Heart left ventricle (tissue), 16 donors: ENCODE measurements around the gene EIF1. TPM values are rescaled to one million over a fixed set of nuclear protein-coding genes. Genes with fewer than 3 reads are reported as not detected.

Experiments used
- ATAC-seq, 4 donors: fragments of 200-7000 bp; cut with Tn5 transposase; one replicate each; pipeline ENCODE4 v1.9.1; 2020 to 2022; ENCODE audit warnings: moderate library complexity in 4 of 4, mild to moderate bottlenecking in 3 of 4, moderate number of reproducible peaks in 1 of 4
- DNase-seq, 5 donors: peaks; one replicate each; pipeline ENCODE4 v3.0.0-alpha.2; 2020
- H3K27ac ChIP-seq, 12 donors: fragments of 200-600 bp; sonication (generic) in 4 of 12; one replicate each; pipeline versions ENCODE4 v1.5.0 to v1.8.0; 2016 to 2022; ENCODE audit warnings: mild to moderate bottlenecking in 2 of 12
- H3K27me3 ChIP-seq, 9 donors: fragments of 200-600 bp; sonication (generic) in 2 of 9; one replicate each; pipeline versions ENCODE4 v1.5.1 to v1.8.0; 2016 to 2022; ENCODE audit warnings: mild to moderate bottlenecking in 3 of 9
- H3K36me3 ChIP-seq, 9 donors: fragments of 200-600 bp; sonication (generic) in 2 of 9; one replicate each; pipeline versions ENCODE4 v1.5.0 to v1.8.0; 2018 to 2022; ENCODE audit warnings: mild to moderate bottlenecking in 2 of 9
- H3K4me1 ChIP-seq, 12 donors: fragments of 200-600 bp; sonication (generic) in 4 of 12; one replicate each; pipeline versions ENCODE4 v1.5.0 to v1.8.0; 2016 to 2022; ENCODE audit warnings: mild to moderate bottlenecking in 3 of 12
- H3K4me3 ChIP-seq, 12 donors: fragments of 200-600 bp; sonication (generic) in 4 of 12; one replicate each; pipeline versions ENCODE4 v1.5.0 to v1.8.0; 2017 to 2022; ENCODE audit warnings: mild to moderate bottlenecking in 9 of 12, moderate library complexity in 4 of 12
- H3K9me3 ChIP-seq, 12 donors: fragments of 200-600 bp; sonication (generic) in 4 of 12; one replicate each; pipeline versions ENCODE4 v1.5.0 to v1.8.0; 2016 to 2022; ENCODE audit warnings: mild to moderate bottlenecking in 1 of 12
- CTCF ChIP-seq, 12 donors: fragments of 200-600 bp; sonication (generic) in 4 of 12; IDR thresholded peaks; one replicate each; pipeline versions ENCODE4 v1.5.0 to v1.8.0; 2018 to 2022; ENCODE audit warnings: antibody characterized with exemption in 12 of 12, mild to moderate bottlenecking in 5 of 12
- POLR2A ChIP-seq, 2 donors: fragments of 450-650 bp; IDR thresholded peaks; one replicate each; pipeline ENCODE4 v1.6.1; 2017; ENCODE audit warnings: antibody characterized with exemption in 2 of 2, mild to moderate bottlenecking in 2 of 2, moderate library complexity in 2 of 2
- WGBS, 4 donors: extraction: QIAGEN DNeasy Blood & Tissue Kit in 2 of 4; methylation state at CpG; one replicate each; pipeline versions ENCODE4 v1.1.5 to v1.1.7; 2013 to 2018; 5-methylcytosine and 5-hydroxymethylcytosine counted together
- intact Hi-C, 10 donors: fragments of 100-400 bp; cut with DNase I; formaldehyde crosslinking; loops; one replicate each; pipeline versions ENCODE4 v1.11.1 to v1.14.2; 2022
- polyA plus RNA-seq, 2 donors: library from polyadenylated mRNA; stranded (reverse); fragments of 200-250 nt; gene quantifications; one replicate each; pipeline ENCODE4 v1.2.3, GENCODE V29; 2013
- total RNA-seq, 9 donors: library from RNA; depleted of rRNA in 2 of 9; stranded (reverse); fragments of >200 nt in 2 of 9; fragmentation: NEBNext Ultra II Directional in 3 of 9; extraction: Animal tissue kit (Norgen Biotek cat#: 25700) in 3 of 9; gene quantifications; one replicate each; pipeline versions ENCODE4 v1.1.0 to v1.2.4, GENCODE V29; 2016 to 2023
- donor health status: ischemic (EF 13 %, LVEDD 7.1; RV severe dilation, severe dysfunction).
- donor health status: healthy with polysubstance abuse.
- donor health status: DM: no; HTN: yes; CAD: no.
- donor health status: DM: no; HTN: no; CAD: no.
- donor health status: ischemic (EF 25% LVEDD 6.9; RV normal size, moderate dysfunction).
- donor health status: ischemic (EF 25% LVEDD 5.7; RV mildly dilated, moderate dysfunction).
- donor health status: healthy.
- donor health status: DM: yes; HTN: yes; CAD: no.
- donor health status: ischemic (EF 35%, LVEDD 5.7; RV mildly dilated, moderate dysfunction).
- donor health status: nonischemic (EF 11% LVEDD 7.7; RV severe dilation, severe dysfunction).
- donor health status: DM: yes; HTN: yes; CAD: no.
- donor health status: PGD.
- donor health status: ischemic (EF 29% LVEDD 5.4; RV normal size, mild dysfunction).
- donor health status: nonischemic (EF 23%, LVEDD 6.1; RV moderate dilation, normal function).

The EIF1 gene
- total and polyA plus RNA-seq, 11 donors = 402 to 1,338 (median 1,111) TPM

GRCh38 chr17:41680426-41681040, 8.2 kb upstream of the EIF1 start:
- no peak for TF ChIP-seq CTCF (IDR thresholded peaks at IDR 0.05)
- no peak for TF ChIP-seq POLR2A (IDR thresholded peaks at IDR 0.05)
- H3K27ac ChIP-seq = no peak overlapping the region
- intact Hi-C loops = no loop called here
- ATAC-seq (no peak), DNase-seq (no peak)
- H3K27me3 ChIP-seq = no peaks in the 10 kb centered on the region
- no peaks in the 10 kb centered on the region for H3K9me3 ChIP-seq
- 81 to 89% (median 84%) methylated on average over 10 of the region's 10 CpGs for WGBS, 4 donors
- H3K4me3 ChIP-seq = no peak overlapping the region
- no peaks in the 10 kb centered on the region for H3K36me3 ChIP-seq
- H3K4me1 ChIP-seq = peaks cover 0 to 42% (median 2%) of the 10 kb centered on the region in 12 donors

GRCh38 chr17:41681776-41682175, 6.9 kb upstream of the EIF1 start:
- intact Hi-C loops = no loop called here
- 82 to 95% (median 85%) methylated on average over 3 of the region's 3 CpGs for WGBS, 4 donors
- TF ChIP-seq CTCF (IDR thresholded peaks at IDR 0.05) (no peak), POLR2A (IDR thresholded peaks at IDR 0.05) (no peak)

GRCh38 chr17:41682631-41683030, 6.1 kb upstream of the EIF1 start:
- Histone ChIP-seq H3K36me3 (no peaks in the 10 kb centered on the region), H3K27ac (no peak overlapping the region), H3K4me1 (peaks cover 0 to 25% (median 4%) of the 10 kb centered on the region in 12 donors), H3K9me3 (no peaks in the 10 kb centered on the region), H3K27me3 (no peaks in the 10 kb centered on the region), H3K4me3 (no peak overlapping the region)
- ATAC-seq (no peak), DNase-seq (no peak)
- TF ChIP-seq POLR2A (IDR thresholded peaks at IDR 0.05) (no peak), CTCF (IDR thresholded peaks at IDR 0.05) (no peak)
- intact Hi-C loops = no loop called here
- WGBS, 4 donors = 75 to 86% (median 84%) methylated on average over 5 of the region's 5 CpGs

More at GRCh38 chr17:41681776-41682175, 6.9 kb upstream of the EIF1 start:
- DNase-seq = no peak
- Histone ChIP-seq H3K27me3 (no peaks in the 10 kb centered on the region), H3K4me1 (peaks cover 0 to 30% (median 2%) of the 10 kb centered on the region in 12 donors), H3K4me3 (no peak overlapping the region), H3K9me3 (no peaks in the 10 kb centered on the region), H3K36me3 (no peaks in the 10 kb centered on the region), H3K27ac (no peak overlapping the region)
- no peak for ATAC-seq

- no peaks in the 10 kb centered on the region for H3K9me3 ChIP-seq
- no peaks in the 10 kb centered on the region for H3K36me3 ChIP-seq
- H3K27ac ChIP-seq = no peak overlapping the region
- ATAC-seq = no peak
- peak in 1 of 5 donors; percentile 14 for DNase-seq
- TF ChIP-seq CTCF (IDR thresholded peaks at IDR 0.05) = no peak
- TF ChIP-seq POLR2A (IDR thresholded peaks at IDR 0.05) = no peak
- intact Hi-C loops = no loop called here
- H3K4me1 ChIP-seq = peaks cover 0 to 23% (median 8%) of the 10 kb centered on the region in 12 donors
- no peak overlapping the region for H3K4me3 ChIP-seq
- WGBS, 4 donors = 55 to 67% (median 63%) methylated on average over 7 to 8 of the region's 8 CpGs
- H3K27me3 ChIP-seq = no peaks in the 10 kb centered on the region
These were observed 5.2 kb upstream of the EIF1 start for GRCh38 chr17:41683441-41684007.
